Endodermal cell (in vitro differentiated cells): ENCODE results near the gene UQCRC1. TPM values are rescaled to one million over a fixed set of nuclear protein-coding genes. Genes with fewer than 3 reads are reported as not detected.
A peak's percentile ranks its signal among the peaks of the same experiment; 100 is the strongest.

ENCODE experiments used
- DNase-seq: peaks from one replicate; pipeline ENCODE4 v3.0.0-alpha.2; 2017
- H3K27ac ChIP-seq: 2 replicates; pipeline ENCODE4 v1.5.1; 2013; ENCODE audit warnings: mild to moderate bottlenecking, low read depth, low read length, moderate library complexity
- H3K27me3 ChIP-seq: 2 replicates; pipeline ENCODE4 v1.6.1; 2013; ENCODE audit warnings: mild to moderate bottlenecking, low read length, moderate library complexity; ENCODE audit not compliant: insufficient read depth, control insufficient read depth, poor library complexity, severe bottlenecking
- H3K36me3 ChIP-seq: 2 replicates; pipeline ENCODE4 v1.7.0; 2013; ENCODE audit warnings: mild to moderate bottlenecking, low read length, moderate library complexity; ENCODE audit not compliant: control insufficient read depth, insufficient read depth
- H3K4me1 ChIP-seq: one replicate; pipeline ENCODE4 v1.7.0; 2013; ENCODE audit warnings: low read length; ENCODE audit not compliant: control insufficient read depth, insufficient read depth
- H3K4me3 ChIP-seq: 2 replicates; pipeline ENCODE4 v1.5.1; 2013; ENCODE audit warnings: mild to moderate bottlenecking, low read length, moderate library complexity
- H3K9ac ChIP-seq: 2 replicates; pipeline ENCODE4 v1.6.1; 2013; ENCODE audit warnings: mild to moderate bottlenecking, low read length, moderate library complexity; ENCODE audit not compliant: poor library complexity, severe bottlenecking; ENCODE audit errors: extremely low read depth
- H3K9me3 ChIP-seq: 2 replicates; pipeline ENCODE4 v1.6.1; 2013; ENCODE audit warnings: mild to moderate bottlenecking, low read length, moderate library complexity; ENCODE audit not compliant: control insufficient read depth
- H3K27ac Mint-ChIP-seq: 2 replicates; pipeline ENCODE4 v1.8.0; 2020; ENCODE audit warnings: mixed read lengths
- H3K27me3 Mint-ChIP-seq: 2 replicates; pipeline ENCODE4 v1.8.0; 2021; ENCODE audit warnings: mild to moderate bottlenecking, mixed read lengths; ENCODE audit not compliant: insufficient read depth
- H3K36me3 Mint-ChIP-seq: 2 replicates; pipeline ENCODE4 v1.8.0; 2020; ENCODE audit warnings: low read depth, mixed read lengths
- H3K4me1 Mint-ChIP-seq: 2 replicates; pipeline ENCODE4 v1.8.0; 2020; ENCODE audit warnings: mixed read lengths
- H3K4me3 Mint-ChIP-seq: 2 replicates; pipeline ENCODE4 v1.8.0; 2020; ENCODE audit warnings: mild to moderate bottlenecking, moderate library complexity, mixed read lengths
- H3K9me3 Mint-ChIP-seq: 2 replicates; pipeline ENCODE4 v1.8.0; 2020; ENCODE audit warnings: mild to moderate bottlenecking, mixed read lengths
- WGBS, 2 experiments: methylation state at CpG; one replicate each; pipeline versions ENCODE4 v1.1.5 to v1.1.7; 2013; ENCODE audit warnings: missing lambda C conversion rate in 2 of 2, mixed read lengths in 1 of 2; ENCODE audit not compliant: insufficient coverage in 1 of 2, insufficient read length in 1 of 2; 5-methylcytosine and 5-hydroxymethylcytosine counted together
- total RNA-seq, 2 donors: library from RNA; stranded (reverse); fragmentation: NEBNext Ultra II Directional in 1 of 2; extraction: Animal tissue kit (Norgen Biotek cat#: 25700) in 1 of 2; gene quantifications; 2 replicates in 1 of 2; 3 replicates in 1 of 2; pipeline ENCODE4 v1.2.1, GENCODE V29; 2021
- TF ChIP-seq, protein P1 (sequence below): fragments of 200-600 bp; sonication (generic); conservative IDR thresholded peaks from 2 replicates; pipeline ENCODE4 v1.5.0; 2021; ENCODE audit warnings: antibody characterized with exemption, mild to moderate bottlenecking

Gene UQCRC1
- total RNA-seq, 2 donors from 2014 or later, result 231 to 289 TPM

DNA sequence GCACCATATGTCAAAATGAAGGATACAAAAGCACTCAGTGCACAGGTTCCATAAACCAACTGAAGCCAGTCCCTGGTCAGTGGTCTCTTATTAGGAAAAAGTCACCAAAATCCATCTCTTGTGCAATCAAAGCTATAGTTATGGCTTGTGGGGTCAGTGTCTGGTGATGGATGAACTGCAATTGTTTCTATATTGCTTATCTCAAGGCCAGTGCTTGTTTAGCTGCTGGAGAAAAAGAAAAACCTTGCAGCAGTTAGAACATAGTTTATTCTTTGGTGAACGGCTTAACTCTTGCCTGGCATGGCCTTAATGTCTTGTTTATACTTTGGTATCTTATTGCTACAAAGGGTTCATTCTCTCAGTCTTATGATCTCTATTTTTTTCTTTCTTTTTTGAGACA lies 2.9 kb upstream of the UQCRC1 start:
- Histone ChIP-seq H3K9me3 (peaks cover 11% of the 10 kb centered on the region), H3K9ac (no peak overlapping the region), H3K27ac (no peak overlapping the region), H3K36me3 (peaks cover 9% of the 10 kb centered on the region), H3K4me3 (no peak overlapping the region), H3K4me1 (no peaks in the 10 kb centered on the region), H3K27me3 (no peaks in the 10 kb centered on the region)
- H3K9me3 Mint-ChIP-seq, result peaks cover 12% of the 10 kb centered on the region
- H3K36me3 Mint-ChIP-seq, result peaks cover 19% of the 10 kb centered on the region
- no peak overlapping the region for H3K4me3 Mint-ChIP-seq
- TF ChIP-seq, protein P1, sequence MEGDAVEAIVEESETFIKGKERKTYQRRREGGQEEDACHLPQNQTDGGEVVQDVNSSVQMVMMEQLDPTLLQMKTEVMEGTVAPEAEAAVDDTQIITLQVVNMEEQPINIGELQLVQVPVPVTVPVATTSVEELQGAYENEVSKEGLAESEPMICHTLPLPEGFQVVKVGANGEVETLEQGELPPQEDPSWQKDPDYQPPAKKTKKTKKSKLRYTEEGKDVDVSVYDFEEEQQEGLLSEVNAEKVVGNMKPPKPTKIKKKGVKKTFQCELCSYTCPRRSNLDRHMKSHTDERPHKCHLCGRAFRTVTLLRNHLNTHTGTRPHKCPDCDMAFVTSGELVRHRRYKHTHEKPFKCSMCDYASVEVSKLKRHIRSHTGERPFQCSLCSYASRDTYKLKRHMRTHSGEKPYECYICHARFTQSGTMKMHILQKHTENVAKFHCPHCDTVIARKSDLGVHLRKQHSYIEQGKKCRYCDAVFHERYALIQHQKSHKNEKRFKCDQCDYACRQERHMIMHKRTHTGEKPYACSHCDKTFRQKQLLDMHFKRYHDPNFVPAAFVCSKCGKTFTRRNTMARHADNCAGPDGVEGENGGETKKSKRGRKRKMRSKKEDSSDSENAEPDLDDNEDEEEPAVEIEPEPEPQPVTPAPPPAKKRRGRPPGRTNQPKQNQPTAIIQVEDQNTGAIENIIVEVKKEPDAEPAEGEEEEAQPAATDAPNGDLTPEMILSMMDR, result no peak
- no peak for DNase-seq
- no peaks in the 10 kb centered on the region for H3K27me3 Mint-ChIP-seq
- WGBS, 2 experiments, result 92% methylated on average over 1 of the region's 1 CpG; no CpG with 5 or more reads in 1 of the 2 experiments
- H3K27ac Mint-ChIP-seq, result no peak overlapping the region
- H3K4me1 Mint-ChIP-seq, result peaks cover 10% of the 10 kb centered on the region

DNA sequence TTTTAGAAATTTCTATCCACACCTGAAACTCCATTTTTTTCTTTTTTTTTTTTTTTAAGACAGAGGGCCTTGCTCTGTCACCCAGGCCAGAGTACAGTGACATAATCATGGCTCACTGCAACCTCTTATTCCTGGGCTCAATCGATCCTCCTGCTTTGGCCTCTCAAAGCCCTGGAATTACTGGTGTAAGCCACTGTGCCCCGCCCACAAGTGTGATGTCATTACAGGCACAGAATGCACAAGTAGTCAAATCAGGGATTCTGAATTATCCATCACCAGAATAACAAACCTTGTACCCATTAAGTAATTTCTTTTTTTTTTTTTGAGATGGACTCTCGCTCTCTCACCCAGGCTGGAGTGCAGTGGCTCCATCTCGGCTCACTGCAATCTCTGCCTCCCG lies 1.9 kb downstream of the UQCRC1 start:
- no peaks in the 10 kb centered on the region for H3K27me3 Mint-ChIP-seq
- H3K4me1 Mint-ChIP-seq, result peaks cover 10% of the 10 kb centered on the region
- 91 to 94% methylated on average over 5 of the region's 5 CpGs for WGBS, 2 experiments
- DNase-seq, result no peak
- peak overlapping the region; percentile 92 for H3K4me3 ChIP-seq
- peak overlapping the region; percentile 96 for H3K4me3 Mint-ChIP-seq
- H3K36me3 Mint-ChIP-seq, result peaks cover 51% of the 10 kb centered on the region
- no peaks in the 10 kb centered on the region for H3K9me3 ChIP-seq
- no peak overlapping the region for H3K9ac ChIP-seq
- H3K27ac Mint-ChIP-seq, result no peak overlapping the region
- H3K27ac ChIP-seq, result no peak overlapping the region
- H3K9me3 Mint-ChIP-seq, result no peaks in the 10 kb centered on the region
- TF ChIP-seq, protein P1, result no peak
- H3K4me1 ChIP-seq, result no peaks in the 10 kb centered on the region
- peaks cover 54% of the 10 kb centered on the region for H3K36me3 ChIP-seq
- H3K27me3 ChIP-seq, result no peaks in the 10 kb centered on the region

DNA sequence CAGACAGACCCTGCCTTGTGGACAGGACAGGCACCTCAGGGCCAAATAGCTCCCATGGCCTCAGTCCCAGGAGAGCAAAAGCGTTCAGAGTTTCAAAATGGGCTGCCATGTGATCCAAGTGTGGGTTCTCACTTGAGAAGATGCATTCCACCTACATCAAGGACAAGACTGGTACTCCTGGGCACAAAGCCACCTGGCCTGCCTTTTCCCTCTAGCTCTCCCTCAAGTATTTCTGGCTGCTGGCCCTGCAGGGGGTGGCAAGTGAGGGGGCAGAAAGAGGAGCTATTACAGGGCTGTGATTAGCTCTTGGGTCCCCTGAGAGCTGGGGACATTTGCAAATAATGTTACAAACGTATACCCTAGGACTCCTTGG lies 7.8 kb downstream of the UQCRC1 start:
- TF ChIP-seq, protein P1, result no peak
- Histone ChIP-seq H3K9me3 (no peaks in the 10 kb centered on the region), H3K27ac (no peak overlapping the region), H3K27me3 (no peaks in the 10 kb centered on the region), H3K4me1 (no peaks in the 10 kb centered on the region), H3K4me3 (no peak overlapping the region), H3K36me3 (peaks cover 76% of the 10 kb centered on the region), H3K9ac (no peak overlapping the region)
- H3K4me3 Mint-ChIP-seq, result no peak overlapping the region
- H3K27me3 Mint-ChIP-seq, result no peaks in the 10 kb centered on the region
- no peaks in the 10 kb centered on the region for H3K9me3 Mint-ChIP-seq
- no peak overlapping the region for H3K27ac Mint-ChIP-seq
- no peak for DNase-seq
- H3K36me3 Mint-ChIP-seq, result peaks cover 77% of the 10 kb centered on the region
- 94 to 97% methylated on average over 2 of the region's 2 CpGs for WGBS, 2 experiments
- H3K4me1 Mint-ChIP-seq, result no peaks in the 10 kb centered on the region
